Lower lobe of right lung (tissue), 2 donors: ENCODE results near the gene UBXN6. TPM values are rescaled to one million over a fixed set of nuclear protein-coding genes. Genes with fewer than 3 reads are reported as not detected.

Experiments used
- ATAC-seq, 2 donors: fragments of 200-7000 bp; cut with Tn5 transposase; one replicate each; pipeline ENCODE4 v1.9.1; 2020 to 2022; ENCODE audit warnings: mild to moderate bottlenecking in 2 of 2, moderate library complexity in 2 of 2
- DNase-seq: peaks from one replicate; pipeline ENCODE4 v3.0.0-alpha.2; 2020
- H3K27ac ChIP-seq: fragments of 200-600 bp; one replicate; pipeline ENCODE4 v1.8.0; 2022
- H3K27me3 ChIP-seq: fragments of 200-600 bp; one replicate; pipeline ENCODE4 v1.8.0; 2022; ENCODE audit warnings: low read depth
- H3K36me3 ChIP-seq: fragments of 200-600 bp; one replicate; pipeline ENCODE4 v1.8.0; 2022; ENCODE audit warnings: mild to moderate bottlenecking
- H3K4me1 ChIP-seq: fragments of 200-600 bp; one replicate; pipeline ENCODE4 v1.8.0; 2022
- H3K4me3 ChIP-seq: fragments of 200-600 bp; one replicate; pipeline ENCODE4 v1.8.0; 2022; ENCODE audit warnings: mild to moderate bottlenecking
- H3K9me3 ChIP-seq: fragments of 200-600 bp; one replicate; pipeline ENCODE4 v1.8.0; 2022
- CTCF ChIP-seq: fragments of 200-600 bp; IDR thresholded peaks from one replicate; pipeline ENCODE4 v1.8.0; 2022; ENCODE audit warnings: antibody characterized with exemption, mild to moderate bottlenecking
- intact Hi-C: fragments of 100-400 bp; cut with DNase I; formaldehyde crosslinking; loops from one replicate; pipeline ENCODE4 v1.11.0; 2022
- total RNA-seq: library from RNA; stranded (reverse); fragmentation: NEBNext Ultra II Directional; extraction: Animal tissue kit (Norgen Biotek cat#: 25700); gene quantifications from one replicate; pipeline ENCODE4 v1.2.1, GENCODE V29; 2021
- donor health status: DM: no; HTN: yes; CAD: no; lungs with severe emphysema.

UBXN6 gene
- total RNA-seq, 1 donor from 2014 or later: 86.1 TPM

GRCh38 chr19:4414144-4414799 is 43.3 kb downstream of the UBXN6 start:
- no peak for TF ChIP-seq CTCF
- DNase-seq (no peak), ATAC-seq (no peak)
- Histone ChIP-seq H3K4me1 (no peaks in the 10 kb centered on the region), H3K9me3 (no peaks in the 10 kb centered on the region), H3K27ac (no peak overlapping the region), H3K27me3 (no peaks in the 10 kb centered on the region), H3K4me3 (no peak overlapping the region), H3K36me3 (peaks cover 32% of the 10 kb centered on the region)
- intact Hi-C loops: no loop called here

DNA sequence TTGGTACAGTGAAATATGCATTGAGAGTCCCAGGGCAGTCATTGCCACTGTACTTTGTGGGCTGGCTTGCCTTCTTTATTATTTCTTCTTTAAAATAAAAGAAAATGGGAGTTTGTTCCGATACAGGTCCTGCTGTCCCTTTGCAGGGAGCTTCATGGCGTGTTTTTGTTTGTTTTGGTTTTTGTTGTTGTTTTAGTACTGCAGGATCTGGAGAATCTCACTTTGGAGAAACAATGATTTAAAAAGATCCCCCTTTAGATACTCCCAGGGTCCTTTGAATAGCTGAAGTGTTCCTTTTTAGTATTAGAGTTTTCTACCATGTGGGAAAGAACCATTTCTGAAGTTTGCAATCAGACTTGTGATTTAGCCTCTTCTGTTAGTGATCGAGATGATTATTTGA is 44.0 kb downstream of the UBXN6 start:
- intact Hi-C loops: no loop called here

DNA sequence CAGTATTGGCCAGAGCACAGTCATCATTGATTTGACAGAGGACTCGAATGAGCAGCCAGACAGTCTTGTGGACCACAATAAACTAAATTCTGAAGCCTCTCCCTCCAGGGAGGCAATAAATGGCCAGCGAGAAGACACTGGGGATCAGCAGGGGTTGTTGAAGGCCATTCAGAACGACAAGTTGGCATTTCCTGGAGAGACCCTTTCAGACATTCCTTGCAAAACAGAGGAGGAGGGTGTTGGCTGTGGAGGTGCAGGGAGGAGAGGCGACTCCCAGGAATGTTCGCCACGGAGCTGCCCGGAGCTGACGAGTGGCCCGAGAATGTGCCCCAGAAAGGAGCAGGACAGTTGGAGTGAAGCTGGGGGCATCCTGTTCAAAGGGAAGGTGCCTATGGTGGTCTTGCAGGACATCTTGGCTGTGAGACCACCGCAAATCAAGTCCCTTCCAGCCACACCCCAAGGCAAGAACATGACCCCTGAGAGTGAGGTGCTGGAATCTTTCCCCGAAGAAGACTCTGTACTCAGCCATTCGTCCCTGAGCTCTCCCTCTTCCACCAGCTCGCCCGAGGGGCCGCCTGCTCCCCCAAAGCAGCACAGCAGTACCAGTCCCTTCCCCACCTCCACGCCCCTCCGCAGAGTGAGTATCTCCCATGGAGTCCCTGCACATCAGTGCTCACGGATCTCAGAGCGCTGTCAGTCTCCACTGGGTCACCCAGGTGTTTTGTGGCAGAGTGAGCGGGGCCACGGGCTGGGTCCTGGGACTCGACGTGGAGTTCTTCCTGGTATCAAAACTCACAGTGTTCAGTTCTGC is 48.3 kb downstream of the UBXN6 start:
- ATAC-seq (no peak), DNase-seq (no peak)
- H3K9me3 ChIP-seq: no peaks in the 10 kb centered on the region
- intact Hi-C loops: no loop called here
- peaks cover 32% of the 10 kb centered on the region for H3K36me3 ChIP-seq
- H3K27me3 ChIP-seq: no peaks in the 10 kb centered on the region
- no peak for TF ChIP-seq CTCF
- no peaks in the 10 kb centered on the region for H3K4me1 ChIP-seq
- H3K4me3 ChIP-seq: no peak overlapping the region
- no peak overlapping the region for H3K27ac ChIP-seq

More for the DNA sequence above, 44.0 kb downstream of the UBXN6 start:
- H3K4me1 ChIP-seq: no peaks in the 10 kb centered on the region
- no peak for TF ChIP-seq CTCF
- no peak overlapping the region for H3K27ac ChIP-seq
- no peak overlapping the region for H3K4me3 ChIP-seq
- no peak for ATAC-seq
- no peaks in the 10 kb centered on the region for H3K9me3 ChIP-seq
- H3K36me3 ChIP-seq: peaks cover 32% of the 10 kb centered on the region
- H3K27me3 ChIP-seq: no peaks in the 10 kb centered on the region
- no peak for DNase-seq

- no peak overlapping the region for H3K4me3 ChIP-seq
- peaks cover 12% of the 10 kb centered on the region for H3K36me3 ChIP-seq
- TF ChIP-seq CTCF: no peak
- DNase-seq (no peak), ATAC-seq (no peak)
- no peaks in the 10 kb centered on the region for H3K27me3 ChIP-seq
- intact Hi-C loops: no loop called here
- no peaks in the 10 kb centered on the region for H3K9me3 ChIP-seq
- peaks cover 12% of the 10 kb centered on the region for H3K4me1 ChIP-seq
- H3K27ac ChIP-seq: no peak overlapping the region
Measured at GRCh38 chr19:4406626-4407025, 51.0 kb downstream of the UBXN6 start.

DNA sequence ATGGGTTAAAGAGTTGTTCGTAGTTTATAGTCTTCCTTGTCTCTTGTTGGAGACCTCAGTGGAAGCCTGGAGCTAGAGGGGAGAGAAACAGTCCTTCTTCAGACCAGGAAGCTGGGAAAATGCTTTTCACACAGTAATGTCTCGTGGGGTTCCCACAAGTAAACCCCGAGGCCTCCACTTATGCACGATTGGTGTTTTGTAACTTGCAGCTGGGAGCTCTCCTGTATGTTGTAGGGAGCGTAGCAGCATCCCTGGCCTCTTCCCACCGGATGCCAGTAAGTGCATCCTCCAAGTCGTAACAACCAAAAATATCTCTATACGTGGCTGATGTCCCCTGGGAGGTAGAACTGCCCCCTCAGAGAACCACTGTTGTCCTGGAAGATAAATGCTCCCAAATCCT is 51.6 kb downstream of the UBXN6 start:
- TF ChIP-seq CTCF: no peak
- H3K27me3 ChIP-seq: no peaks in the 10 kb centered on the region
- H3K36me3 ChIP-seq: peaks cover 10% of the 10 kb centered on the region
- ATAC-seq (no peak), DNase-seq (no peak)
- no peak overlapping the region for H3K27ac ChIP-seq
- H3K9me3 ChIP-seq: no peaks in the 10 kb centered on the region
- intact Hi-C loops: no loop called here
- H3K4me1 ChIP-seq: peaks cover 18% of the 10 kb centered on the region
- no peak overlapping the region for H3K4me3 ChIP-seq
